Stimulated activated CD4-positive, alpha-beta T cell treated with anti-CD3 and anti-CD28 coated beads, Interleukin-4, amount 100 ng/mL, for 24 hours (primary cell): Measurements from ENCODE around the gene DAGLA.
"Not testable (repeated sequence)": the region's sequence is repeated elsewhere in the genome, so short reads cannot be mapped to it uniquely, and the experiment has no call there.

Source experiments
- DNase-seq: peaks from one replicate; pipeline ENCODE4 v3.0.0-alpha.2; 2020

Gene DAGLA

GRCh38 chr11:61679893-61680621, at the start of gene DAGLA:
Gene DAGLA, plus strand, starts transcription at chr11:61680391. Its CDS starts 39,765 bp downstream, at chr11:61720156.
- peak; percentile 74 for DNase-seq

GRCh38 chr11:61632096-61632495, 48.1 kb upstream of the DAGLA start:
- DNase-seq, result no peak

GRCh38 chr11:61635304-61635703, 44.9 kb upstream of the DAGLA start:
- no peak for DNase-seq

- no peak for DNase-seq
These were observed 44.4 kb upstream of the DAGLA start for GRCh38 chr11:61635787-61636186.

- no peak for DNase-seq
These were observed 43.5 kb upstream of the DAGLA start for GRCh38 chr11:61636676-61637075.

- DNase-seq, result no peak
These were observed 42.9 kb upstream of the DAGLA start for GRCh38 chr11:61637277-61637676.

GRCh38 chr11:61639816-61640443, 40.3 kb upstream of the DAGLA start:
- DNase-seq, result no peak

- DNase-seq, result no peak
These were observed 38.0 kb upstream of the DAGLA start for GRCh38 chr11:61642162-61642561.

- no peak for DNase-seq
These were observed 34.9 kb upstream of the DAGLA start for GRCh38 chr11:61645179-61645868.

- no peak for DNase-seq
These were observed 32.7 kb upstream of the DAGLA start for GRCh38 chr11:61647529-61647928.

- DNase-seq, result no peak
These were observed 29.2 kb upstream of the DAGLA start for GRCh38 chr11:61650781-61651571.

- no peak for DNase-seq
These were observed 28.1 kb upstream of the DAGLA start for GRCh38 chr11:61652135-61652534.

GRCh38 chr11:61654397-61654829, 25.8 kb upstream of the DAGLA start:
- no peak for DNase-seq

- DNase-seq, result not testable (repeated sequence)
These were observed 24.7 kb upstream of the DAGLA start for GRCh38 chr11:61655266-61656159.

- no peak for DNase-seq
These were observed 23.7 kb upstream of the DAGLA start for GRCh38 chr11:61656347-61657077.

- no peak for DNase-seq
These were observed 22.5 kb upstream of the DAGLA start for GRCh38 chr11:61657566-61658290.

- DNase-seq, result no peak
These were observed 20.6 kb upstream of the DAGLA start for GRCh38 chr11:61659413-61660196.

- not testable (repeated sequence) for DNase-seq
These were observed 19.2 kb upstream of the DAGLA start for GRCh38 chr11:61660997-61661396.

GRCh38 chr11:61666684-61667297, 13.4 kb upstream of the DAGLA start:
- no peak for DNase-seq
